NB4 (cell line): ENCODE data around the gene AKAP6.

Source experiments
- CTCF ChIP-seq: IDR thresholded peaks from one replicate; pipeline ENCODE4 v1.5.1; 2012; ENCODE audit warnings: low read depth, low read length
- MYC ChIP-seq: IDR thresholded peaks from 2 replicates; pipeline ENCODE4 v1.6.1; 2011; ENCODE audit warnings: low read depth, low read length
- POLR2A ChIP-seq: IDR thresholded peaks from 2 replicates; pipeline ENCODE4 v1.6.1; 2011; ENCODE audit warnings: mild to moderate bottlenecking; ENCODE audit not compliant: insufficient read length; ENCODE audit errors: extremely low read depth

- TF ChIP-seq CTCF (no peak), POLR2A (no peak), MYC (no peak)
These were observed 23.5 kb downstream of the AKAP6 start for GRCh38 chr14:32352631-32353030.
